Stimulated activated CD4-positive, alpha-beta T cell treated with anti-CD3 and anti-CD28 coated beads, Interleukin-4, amount 100 ng/mL, for 4 hours (primary cell): Measurements from ENCODE around the gene CDH23.
A peak's percentile ranks its signal among the peaks of the same experiment; 100 is the strongest.
"Not testable (repeated sequence)": the region's sequence is repeated elsewhere in the genome, so short reads cannot be mapped to it uniquely, and the experiment has no call there.

ENCODE experiments used
- DNase-seq, 2 experiments: peaks; one replicate each; pipeline ENCODE4 v3.0.0-alpha.2; 2020

The CDH23 gene

GRCh38 chr10:71588685-71589084 lies 192.0 kb downstream of the CDH23 start:
- no peak for DNase-seq

- DNase-seq = no peak
These were observed 193.2 kb downstream of the CDH23 start for GRCh38 chr10:71589617-71590551.

- no peak for DNase-seq
These were observed 194.1 kb downstream of the CDH23 start for GRCh38 chr10:71590781-71591350.

GRCh38 chr10:71594934-71595571 lies 198.3 kb downstream of the CDH23 start:
- no peak for DNase-seq

- DNase-seq = no peak
These were observed 198.9 kb downstream of the CDH23 start for GRCh38 chr10:71595649-71596048.

- DNase-seq = no peak
These were observed 199.4 kb downstream of the CDH23 start for GRCh38 chr10:71596127-71596526.

GRCh38 chr10:71596759-71597158 lies 200.0 kb downstream of the CDH23 start:
- DNase-seq = no peak

DNA sequence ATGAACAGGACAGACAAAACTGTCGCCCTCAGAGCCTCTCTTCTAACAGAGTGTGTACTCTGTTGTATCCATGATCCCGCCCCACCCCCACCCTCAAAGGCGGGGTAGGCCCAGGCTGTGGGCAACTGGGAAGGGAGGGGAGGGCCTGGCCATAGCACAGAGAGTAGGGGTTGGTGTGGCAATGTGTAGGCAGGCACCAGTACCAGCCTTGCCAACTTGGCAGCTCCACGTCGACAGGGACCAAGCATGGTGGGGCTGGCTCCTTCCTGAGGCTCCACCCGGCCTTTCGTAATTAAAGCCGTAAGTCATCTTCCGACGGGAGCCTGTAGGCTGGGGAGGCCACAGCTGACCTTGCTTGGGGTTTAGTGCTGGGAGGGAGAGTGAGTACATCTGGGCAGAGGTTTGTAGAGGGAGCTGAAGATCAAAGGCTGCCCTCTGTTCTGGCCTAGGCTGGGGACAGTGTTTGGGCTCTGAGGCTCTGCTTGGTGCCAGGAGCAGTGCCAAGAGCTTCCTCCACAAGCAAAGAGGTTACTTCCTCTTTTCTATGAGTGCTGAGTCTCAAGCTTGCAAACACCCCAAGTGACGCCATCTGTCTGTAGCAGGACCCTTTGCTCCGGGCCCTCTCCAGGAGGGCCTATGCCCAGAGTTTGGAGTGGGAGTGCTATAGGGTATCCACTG lies 201.2 kb downstream of the CDH23 start:
- no peak for DNase-seq

- no peak for DNase-seq
These were observed 201.9 kb downstream of the CDH23 start for GRCh38 chr10:71598621-71599055.

- DNase-seq = no peak
These were observed 202.8 kb downstream of the CDH23 start for GRCh38 chr10:71599518-71599917.

- not testable (repeated sequence) for DNase-seq
These were observed 203.5 kb downstream of the CDH23 start for GRCh38 chr10:71600242-71600641.

- DNase-seq = no peak
These were observed 204.1 kb downstream of the CDH23 start for GRCh38 chr10:71600849-71601248.

DNA sequence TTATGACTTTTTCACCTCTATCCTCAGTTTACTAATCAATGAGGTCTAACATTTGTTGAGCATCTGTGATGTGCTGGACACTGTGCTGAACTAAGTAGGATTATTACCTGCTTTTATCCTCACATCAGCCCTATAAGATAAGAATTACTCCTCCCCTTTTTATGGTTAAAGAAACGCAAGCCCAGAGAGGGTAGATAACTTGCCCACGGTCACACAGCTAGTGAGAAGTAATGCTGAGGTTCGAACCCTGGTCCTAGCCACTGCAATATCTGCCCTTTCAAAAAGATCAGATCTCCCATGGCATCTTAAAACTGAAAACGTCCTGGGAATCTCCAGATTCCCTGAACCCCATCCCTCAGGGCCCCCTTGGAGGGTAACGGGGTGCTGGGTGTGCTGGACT lies 204.6 kb downstream of the CDH23 start:
- DNase-seq = no peak

DNA sequence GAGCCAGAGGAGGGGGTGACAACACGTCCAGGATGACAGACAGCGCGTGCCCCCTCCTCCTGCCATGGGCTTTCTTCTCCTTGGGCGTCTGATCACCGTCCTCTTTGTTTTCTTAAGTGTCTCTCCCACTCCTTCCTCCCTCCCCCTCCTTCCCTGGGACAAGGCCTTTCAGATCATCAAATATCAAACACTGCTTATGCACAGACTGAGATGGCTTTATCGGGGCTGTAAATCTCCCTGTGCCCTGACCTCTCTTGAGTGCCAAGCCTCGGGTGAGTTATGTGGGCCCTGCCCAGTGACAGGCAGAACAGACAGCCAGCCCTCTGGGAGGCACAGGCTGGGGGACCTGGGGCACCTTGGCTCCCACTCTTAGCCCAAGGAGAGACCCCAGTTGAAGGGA lies 206.4 kb downstream of the CDH23 start:
- DNase-seq = no peak

DNA sequence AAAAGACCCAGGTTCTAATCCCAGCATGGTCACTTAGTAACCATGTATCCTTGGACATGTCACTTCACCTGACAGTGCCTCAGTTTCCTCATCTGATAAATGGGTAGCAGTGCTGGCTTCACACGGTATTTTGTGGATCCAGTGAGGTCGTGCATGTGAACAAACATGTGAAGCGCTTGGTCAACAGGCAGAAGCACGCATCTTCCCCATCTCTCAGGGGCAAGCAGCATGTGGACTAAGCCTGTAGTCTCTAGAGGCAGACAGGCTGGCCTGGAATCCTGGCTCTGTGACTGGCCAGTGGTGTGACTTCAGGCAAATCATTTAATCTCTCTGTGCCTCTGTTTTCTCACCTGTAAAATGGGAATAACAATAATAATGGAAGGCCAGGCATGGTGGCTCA lies 207.0 kb downstream of the CDH23 start:
- DNase-seq = no peak

DNA sequence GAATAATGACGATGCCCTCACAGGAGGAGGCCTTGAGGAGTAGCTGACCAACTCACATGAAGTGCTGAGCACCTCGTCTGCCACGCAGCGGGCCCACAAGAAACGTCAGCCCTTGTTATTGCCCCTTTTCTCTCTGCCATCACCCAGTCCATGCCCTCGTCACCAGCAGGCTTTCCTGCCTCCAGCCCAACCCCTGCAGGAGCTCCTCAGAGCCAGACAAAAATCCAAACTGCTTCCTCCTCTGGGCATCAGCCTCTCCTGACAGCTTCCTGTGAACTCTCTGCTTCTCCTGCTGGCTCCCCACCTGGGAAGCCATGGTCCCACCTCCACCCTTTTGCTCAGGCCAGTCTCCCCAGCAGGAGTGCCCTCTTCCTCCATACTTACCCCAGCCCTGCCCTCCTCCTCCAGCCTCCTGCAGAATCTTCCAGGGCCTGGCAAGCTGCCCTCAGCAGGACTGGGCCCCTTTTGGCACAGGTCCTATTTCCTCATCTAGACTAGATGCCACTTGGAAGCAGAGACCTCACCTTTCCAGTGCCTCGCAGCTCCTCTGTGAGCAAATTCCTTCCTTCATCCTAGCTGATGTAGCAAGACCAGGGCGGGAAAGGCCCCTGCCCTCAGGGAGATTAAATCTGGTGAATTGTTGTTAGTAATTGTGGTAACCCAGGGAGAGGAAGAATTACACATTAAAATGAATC lies 207.8 kb downstream of the CDH23 start:
- DNase-seq = no peak

DNA sequence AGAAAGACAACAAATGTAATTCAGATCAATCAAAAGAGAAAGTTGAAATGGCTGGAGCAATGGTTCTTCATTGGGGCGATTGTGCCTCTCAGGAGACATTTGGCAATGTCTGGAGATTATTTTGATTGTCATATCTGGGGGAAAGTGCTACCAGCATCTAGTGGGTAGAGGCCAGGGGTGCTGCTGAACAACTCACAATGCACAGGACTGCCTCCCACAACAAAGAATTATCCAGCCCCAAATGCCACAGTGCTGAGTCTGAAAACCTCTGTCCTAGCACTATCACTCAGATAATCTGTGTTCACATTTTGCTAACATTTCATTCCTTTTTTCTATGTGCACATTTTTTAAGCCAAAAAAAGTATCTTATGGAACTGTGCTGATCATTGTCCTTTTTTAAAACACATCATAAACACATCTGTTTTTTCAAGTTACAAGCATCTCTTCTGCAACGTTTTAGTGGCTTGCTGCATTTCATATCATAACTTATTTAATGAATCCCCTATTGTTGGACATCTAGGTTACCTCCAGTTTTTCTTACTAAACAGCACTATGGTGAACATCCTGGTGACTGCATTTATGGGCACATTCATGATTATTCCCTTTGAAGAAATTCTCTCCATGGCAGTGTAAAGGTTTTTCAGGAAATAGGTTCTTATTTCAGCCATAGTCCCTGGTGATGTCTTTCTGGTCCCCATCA lies 208.7 kb downstream of the CDH23 start:
- no peak for DNase-seq

DNA sequence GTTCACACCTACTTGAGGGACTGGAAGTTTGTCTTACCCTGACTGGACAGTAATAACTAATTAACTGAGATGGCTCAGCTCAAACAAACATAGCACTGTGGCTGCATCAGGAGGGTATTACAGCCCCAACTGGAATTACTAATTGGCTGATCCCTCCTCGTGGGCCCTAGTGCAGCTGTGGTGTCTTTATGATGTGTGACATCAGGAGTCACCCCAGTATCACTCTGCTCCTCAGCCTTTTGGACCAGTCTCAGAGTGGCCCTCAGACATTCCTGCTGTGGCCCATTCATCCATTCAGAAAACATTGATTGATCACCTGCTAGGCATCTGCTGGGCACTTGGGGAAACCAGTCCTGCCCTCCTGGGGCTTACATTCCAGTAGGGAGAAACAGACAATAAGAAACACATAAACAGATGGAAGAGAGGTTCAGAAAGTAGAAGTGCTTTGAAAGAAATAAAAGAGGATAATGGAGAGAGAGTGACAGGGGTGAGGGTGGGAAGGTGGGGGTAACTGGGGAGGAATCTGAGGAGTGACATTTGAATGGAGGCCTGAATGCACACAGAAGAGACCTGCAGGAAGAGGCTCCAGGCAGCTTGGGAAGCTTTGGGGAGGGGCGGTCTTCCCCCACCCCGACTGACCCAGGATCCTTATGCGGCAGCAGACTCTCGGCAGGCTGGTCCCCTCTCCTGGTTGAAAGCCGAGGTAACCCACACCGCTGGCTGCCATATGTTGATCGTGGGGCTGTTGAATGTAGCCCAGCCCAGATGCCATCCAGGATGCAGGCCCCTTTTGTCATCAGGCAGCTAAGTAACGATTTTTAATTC lies 209.7 kb downstream of the CDH23 start:
- DNase-seq = no peak

DNA sequence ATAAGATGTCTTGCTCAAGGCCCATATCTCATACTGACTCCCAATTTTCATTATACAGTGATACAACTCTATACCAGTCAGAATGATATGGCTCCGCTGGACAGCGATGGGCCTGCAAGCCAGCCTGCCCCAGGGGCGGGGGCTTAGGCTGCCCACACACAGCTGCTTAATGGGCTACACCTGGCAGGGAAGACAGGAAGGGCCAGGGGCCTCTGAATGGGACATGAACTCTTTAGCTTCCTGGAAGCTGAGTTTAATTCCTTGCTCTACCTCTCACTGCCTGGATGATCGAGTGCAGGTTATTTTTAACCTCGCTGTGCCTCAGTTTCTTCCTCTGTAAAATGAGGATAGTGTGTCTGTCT lies 210.3 kb downstream of the CDH23 start:
- DNase-seq = no peak

- peak; percentile 42 to 62 for DNase-seq
These were observed 212.4 kb downstream of the CDH23 start for GRCh38 chr10:71608819-71609768.
